LoVo (cell line): Measurements from ENCODE around the gene REG3G.
"Not testable (repeated sequence)": the region's sequence is repeated elsewhere in the genome, so short reads cannot be mapped to it uniquely, and the experiment has no call there.

Experiments used
- DNase-seq: peaks from one replicate; pipeline ENCODE4 v3.0.0-alpha.2; 2016; ENCODE audit warnings: low spot score

REG3G gene

GRCh38 chr2:79026061-79026460 lies 559 bp downstream of the REG3G start:
- DNase-seq = no peak

GRCh38 chr2:79039944-79040343 lies 14.4 kb downstream of the REG3G start:
- no peak for DNase-seq

GRCh38 chr2:79041032-79041448 lies 15.5 kb downstream of the REG3G start:
- peak; percentile 12 for DNase-seq

- not testable (repeated sequence) for DNase-seq
Observed at GRCh38 chr2:79053486-79053885, 28.0 kb downstream of the REG3G start.

- not testable (repeated sequence) for DNase-seq
Observed at GRCh38 chr2:79054769-79055168, 29.3 kb downstream of the REG3G start.

- no peak for DNase-seq
Observed at GRCh38 chr2:79065201-79065600, 39.7 kb downstream of the REG3G start.

- DNase-seq = no peak
Observed at GRCh38 chr2:79071078-79071477, 45.6 kb downstream of the REG3G start.
